Endodermal cell (in vitro differentiated cells): ENCODE measurements around the gene HPSE2. TPM values are rescaled to one million over a fixed set of nuclear protein-coding genes. Genes with fewer than 3 reads are reported as not detected.

ENCODE experiments used
- DNase-seq: peaks from one replicate; pipeline ENCODE4 v3.0.0-alpha.2; 2017
- H3K27ac ChIP-seq: 2 replicates; pipeline ENCODE4 v1.5.1; 2013; ENCODE audit warnings: mild to moderate bottlenecking, low read depth, low read length, moderate library complexity
- H3K27me3 ChIP-seq: 2 replicates; pipeline ENCODE4 v1.6.1; 2013; ENCODE audit warnings: mild to moderate bottlenecking, low read length, moderate library complexity; ENCODE audit not compliant: insufficient read depth, control insufficient read depth, poor library complexity, severe bottlenecking
- H3K36me3 ChIP-seq: 2 replicates; pipeline ENCODE4 v1.7.0; 2013; ENCODE audit warnings: mild to moderate bottlenecking, low read length, moderate library complexity; ENCODE audit not compliant: control insufficient read depth, insufficient read depth
- H3K4me1 ChIP-seq: one replicate; pipeline ENCODE4 v1.7.0; 2013; ENCODE audit warnings: low read length; ENCODE audit not compliant: control insufficient read depth, insufficient read depth
- H3K4me3 ChIP-seq: 2 replicates; pipeline ENCODE4 v1.5.1; 2013; ENCODE audit warnings: mild to moderate bottlenecking, low read length, moderate library complexity
- H3K9ac ChIP-seq: 2 replicates; pipeline ENCODE4 v1.6.1; 2013; ENCODE audit warnings: mild to moderate bottlenecking, low read length, moderate library complexity; ENCODE audit not compliant: poor library complexity, severe bottlenecking; ENCODE audit errors: extremely low read depth
- H3K9me3 ChIP-seq: 2 replicates; pipeline ENCODE4 v1.6.1; 2013; ENCODE audit warnings: mild to moderate bottlenecking, low read length, moderate library complexity; ENCODE audit not compliant: control insufficient read depth
- H3K27ac Mint-ChIP-seq: 2 replicates; pipeline ENCODE4 v1.8.0; 2020; ENCODE audit warnings: mixed read lengths
- H3K27me3 Mint-ChIP-seq: 2 replicates; pipeline ENCODE4 v1.8.0; 2021; ENCODE audit warnings: mild to moderate bottlenecking, mixed read lengths; ENCODE audit not compliant: insufficient read depth
- H3K36me3 Mint-ChIP-seq: 2 replicates; pipeline ENCODE4 v1.8.0; 2020; ENCODE audit warnings: low read depth, mixed read lengths
- H3K4me1 Mint-ChIP-seq: 2 replicates; pipeline ENCODE4 v1.8.0; 2020; ENCODE audit warnings: mixed read lengths
- H3K4me3 Mint-ChIP-seq: 2 replicates; pipeline ENCODE4 v1.8.0; 2020; ENCODE audit warnings: mild to moderate bottlenecking, moderate library complexity, mixed read lengths
- H3K9me3 Mint-ChIP-seq: 2 replicates; pipeline ENCODE4 v1.8.0; 2020; ENCODE audit warnings: mild to moderate bottlenecking, mixed read lengths
- CTCF ChIP-seq: fragments of 200-600 bp; sonication (generic); conservative IDR thresholded peaks from 2 replicates; pipeline ENCODE4 v1.5.0; 2021; ENCODE audit warnings: antibody characterized with exemption, mild to moderate bottlenecking
- WGBS, 2 experiments: methylation state at CpG; one replicate each; pipeline versions ENCODE4 v1.1.5 to v1.1.7; 2013; ENCODE audit warnings: missing lambda C conversion rate in 2 of 2, mixed read lengths in 1 of 2; ENCODE audit not compliant: insufficient coverage in 1 of 2, insufficient read length in 1 of 2; 5-methylcytosine and 5-hydroxymethylcytosine counted together
- total RNA-seq, 2 donors: library from RNA; stranded (reverse); fragmentation: NEBNext Ultra II Directional in 1 of 2; extraction: Animal tissue kit (Norgen Biotek cat#: 25700) in 1 of 2; gene quantifications; 2 replicates in 1 of 2; 3 replicates in 1 of 2; pipeline ENCODE4 v1.2.1, GENCODE V29; 2021

The HPSE2 gene
- total RNA-seq, 2 donors from 2014 or later = 0.07 to 0.11 TPM

GRCh38 chr10:98582363-98582762 lies 653.3 kb downstream of the HPSE2 start:
- Mint-ChIP-seq H3K4me3 (no peak overlapping the region), H3K27me3 (peaks cover 2% of the 10 kb centered on the region), H3K4me1 (peaks cover 16% of the 10 kb centered on the region), H3K9me3 (no peaks in the 10 kb centered on the region), H3K36me3 (no peaks in the 10 kb centered on the region), H3K27ac (no peak overlapping the region)
- TF ChIP-seq CTCF = no peak
- DNase-seq = no peak
- Histone ChIP-seq H3K4me3 (no peak overlapping the region), H3K9ac (no peak overlapping the region), H3K27me3 (no peaks in the 10 kb centered on the region), H3K27ac (no peak overlapping the region), H3K9me3 (no peaks in the 10 kb centered on the region), H3K4me1 (no peaks in the 10 kb centered on the region), H3K36me3 (no peaks in the 10 kb centered on the region)
- 62% methylated on average over 2 of the region's 2 CpGs; no CpG with 5 or more reads in 1 of the 2 experiments for WGBS, 2 experiments

GRCh38 chr10:98577578-98577977 lies 658.1 kb downstream of the HPSE2 start:
- TF ChIP-seq CTCF = no peak
- Mint-ChIP-seq H3K27ac (no peak overlapping the region), H3K36me3 (no peaks in the 10 kb centered on the region)

GRCh38 chr10:98577168-98577567 lies 658.5 kb downstream of the HPSE2 start:
- TF ChIP-seq CTCF = no peak
- no peak overlapping the region for H3K27ac Mint-ChIP-seq
- Histone ChIP-seq H3K27ac (no peak overlapping the region), H3K9ac (no peak overlapping the region), H3K36me3 (no peaks in the 10 kb centered on the region), H3K27me3 (no peaks in the 10 kb centered on the region), H3K9me3 (no peaks in the 10 kb centered on the region), H3K4me3 (no peak overlapping the region), H3K4me1 (no peaks in the 10 kb centered on the region)
- H3K4me1 Mint-ChIP-seq = peaks cover 5% of the 10 kb centered on the region
- no peak for DNase-seq
- H3K36me3 Mint-ChIP-seq = no peaks in the 10 kb centered on the region
- H3K9me3 Mint-ChIP-seq = no peaks in the 10 kb centered on the region
- H3K27me3 Mint-ChIP-seq = peaks cover 2% of the 10 kb centered on the region
- no peak overlapping the region for H3K4me3 Mint-ChIP-seq

More at GRCh38 chr10:98577578-98577977, 658.1 kb downstream of the HPSE2 start:
- peaks cover 2% of the 10 kb centered on the region for H3K27me3 Mint-ChIP-seq
- Histone ChIP-seq H3K4me3 (no peak overlapping the region), H3K9ac (no peak overlapping the region), H3K9me3 (no peaks in the 10 kb centered on the region), H3K27me3 (no peaks in the 10 kb centered on the region), H3K4me1 (no peaks in the 10 kb centered on the region), H3K27ac (no peak overlapping the region), H3K36me3 (no peaks in the 10 kb centered on the region)
- no peak overlapping the region for H3K4me3 Mint-ChIP-seq
- DNase-seq = no peak
- H3K4me1 Mint-ChIP-seq = peaks cover 5% of the 10 kb centered on the region
- no peaks in the 10 kb centered on the region for H3K9me3 Mint-ChIP-seq
